HEK293T (cell line): ENCODE measurements around the gene MAN1A2.

Experiments used
- CTCF ChIA-PET: fragments of 350-600 bp; formaldehyde crosslinking; extraction: SDS; loops from one replicate; lab custom pipeline; 2021; ENCODE audit warnings: antibody characterized with exemption, inconsistent platforms; lab: Yijun Ruan, JAX
- POLR2A ChIA-PET: fragments of 350-600 bp; formaldehyde crosslinking; extraction: SDS; loops from one replicate; lab custom pipeline; 2020; ENCODE audit warnings: antibody characterized with exemption, inconsistent platforms; lab: Yijun Ruan, JAX
- DNase-seq: peaks from one replicate; pipeline ENCODE4 v3.0.0; 2012; ENCODE audit warnings: mixed read lengths; ENCODE audit errors: extremely low spot score
- ARNT ChIP-seq: fragments of 450-650 bp; IDR thresholded peaks from 2 replicates; pipeline ENCODE4 v1.6.1; 2017; ENCODE audit warnings: mild to moderate bottlenecking
- BHLHE40 ChIP-seq: fragments of 450-650 bp; IDR thresholded peaks from 2 replicates; pipeline ENCODE4 v1.6.1; 2016; ENCODE audit warnings: mild to moderate bottlenecking, moderate library complexity, borderline replicate concordance
- CTBP1 ChIP-seq: fragments of 450-650 bp; IDR thresholded peaks from 2 replicates; pipeline ENCODE4 v1.6.1; 2016; ENCODE audit warnings: borderline replicate concordance
- ELF4 ChIP-seq: fragments of 450-650 bp; IDR thresholded peaks from 2 replicates; pipeline ENCODE4 v1.6.1; 2017; ENCODE audit warnings: antibody characterized with exemption
- FOXA1 ChIP-seq: fragments of 450-650 bp; IDR thresholded peaks from 2 replicates; pipeline ENCODE4 v1.6.1; 2016; ENCODE audit warnings: mild to moderate bottlenecking
- FOXK2 ChIP-seq: fragments of 450-650 bp; IDR thresholded peaks from 2 replicates; pipeline ENCODE4 v1.6.1; 2016; ENCODE audit warnings: mild to moderate bottlenecking
- FOXM1 ChIP-seq: fragments of 450-650 bp; IDR thresholded peaks from 2 replicates; pipeline ENCODE4 v1.6.1; 2017; ENCODE audit warnings: mild to moderate bottlenecking, borderline replicate concordance
- HDGF ChIP-seq: fragments of 450-650 bp; IDR thresholded peaks from 2 replicates; pipeline ENCODE4 v1.6.1; 2017; ENCODE audit warnings: antibody characterized with exemption, borderline replicate concordance
- L3MBTL2 ChIP-seq: fragments of 450-650 bp; conservative IDR thresholded peaks from 2 replicates; pipeline ENCODE4 v1.6.1; 2016; ENCODE audit warnings: mild to moderate bottlenecking
- LEF1 ChIP-seq: fragments of 450-650 bp; IDR thresholded peaks from 2 replicates; pipeline ENCODE4 v1.6.1; 2017; ENCODE audit warnings: mild to moderate bottlenecking, borderline replicate concordance
- NFRKB ChIP-seq: fragments of 450-650 bp; IDR thresholded peaks from 2 replicates; pipeline ENCODE4 v1.6.1; 2016; ENCODE audit warnings: mild to moderate bottlenecking, moderate library complexity
- SP1 ChIP-seq: fragments of 450-650 bp; IDR thresholded peaks from 2 replicates; pipeline ENCODE4 v1.6.1; 2017
- SUZ12 ChIP-seq: fragments of 450-650 bp; IDR thresholded peaks from 2 replicates; pipeline ENCODE4 v1.6.1; 2016; ENCODE audit warnings: mild to moderate bottlenecking
- TARDBP ChIP-seq: fragments of 450-650 bp; IDR thresholded peaks from 2 replicates; pipeline ENCODE4 v1.6.1; 2016
- ZNF384 ChIP-seq: fragments of 450-650 bp; IDR thresholded peaks from 2 replicates; pipeline ENCODE4 v1.6.1; 2016
- TF ChIP-seq, protein P1 (sequence below): fragments of 450-650 bp; IDR thresholded peaks from 2 replicates; pipeline ENCODE4 v1.6.1; 2016

The MAN1A2 gene

DNA sequence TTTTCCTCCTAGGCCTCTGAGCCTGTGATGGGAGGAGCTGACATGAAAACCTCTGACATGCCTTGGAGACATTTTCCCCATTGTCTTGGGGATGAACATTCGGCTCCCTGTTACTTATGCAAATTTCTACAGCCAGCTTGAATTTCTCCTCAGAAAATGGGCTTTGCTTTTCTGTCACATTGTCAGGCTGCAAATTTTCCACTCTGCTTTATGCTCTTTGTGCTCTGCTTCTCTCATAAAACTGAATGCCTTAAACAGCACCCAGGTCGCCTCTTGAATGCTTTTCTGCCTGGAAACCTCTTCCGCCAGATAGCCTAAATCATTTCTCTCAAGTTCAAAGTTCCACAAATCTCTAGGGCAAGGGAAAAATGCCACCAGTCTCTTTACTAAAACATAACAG is 191.9 kb downstream of the MAN1A2 start:
- no peak for DNase-seq
- TF ChIP-seq ELF4, result no peak
- no peak for TF ChIP-seq SUZ12
- TF ChIP-seq NFRKB, result no peak
- no peak for TF ChIP-seq BHLHE40
- TF ChIP-seq, protein P1, sequence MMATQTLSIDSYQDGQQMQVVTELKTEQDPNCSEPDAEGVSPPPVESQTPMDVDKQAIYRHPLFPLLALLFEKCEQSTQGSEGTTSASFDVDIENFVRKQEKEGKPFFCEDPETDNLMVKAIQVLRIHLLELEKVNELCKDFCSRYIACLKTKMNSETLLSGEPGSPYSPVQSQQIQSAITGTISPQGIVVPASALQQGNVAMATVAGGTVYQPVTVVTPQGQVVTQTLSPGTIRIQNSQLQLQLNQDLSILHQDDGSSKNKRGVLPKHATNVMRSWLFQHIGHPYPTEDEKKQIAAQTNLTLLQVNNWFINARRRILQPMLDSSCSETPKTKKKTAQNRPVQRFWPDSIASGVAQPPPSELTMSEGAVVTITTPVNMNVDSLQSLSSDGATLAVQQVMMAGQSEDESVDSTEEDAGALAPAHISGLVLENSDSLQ, result no peak
- no peak for TF ChIP-seq HDGF
- TF ChIP-seq ZNF384, result no peak
- no peak for TF ChIP-seq L3MBTL2
- TF ChIP-seq ARNT, result no peak
- no peak for TF ChIP-seq CTBP1
- TF ChIP-seq TARDBP, result no peak
- no peak for TF ChIP-seq FOXK2
- no peak for TF ChIP-seq LEF1
- ChIA-PET POLR2A (no interaction called here), CTCF (no interaction called here)

DNA sequence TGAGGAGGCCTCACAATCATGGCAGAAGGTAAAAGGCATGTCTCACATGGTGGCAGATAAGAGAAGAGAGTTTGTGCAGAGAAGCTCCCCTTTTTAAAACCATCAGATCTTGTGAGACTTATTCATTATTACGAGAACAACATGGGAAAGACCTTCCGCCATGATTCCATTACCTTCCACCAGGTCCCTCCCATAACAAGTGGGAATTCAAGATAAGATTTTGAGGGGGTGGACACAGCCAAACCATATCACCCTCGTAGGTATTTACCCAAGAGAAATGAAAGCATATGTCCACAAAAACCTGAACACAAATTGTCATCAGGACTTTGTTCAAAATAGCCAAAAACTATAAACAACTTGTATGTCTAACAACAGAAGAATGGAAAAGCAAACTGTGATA is 192.7 kb downstream of the MAN1A2 start:
- CTCF ChIA-PET, result no interaction called here
- POLR2A ChIA-PET, result no interaction called here
- TF ChIP-seq, protein P1, result no peak
- TF ChIP-seq FOXA1 (no peak), BHLHE40 (no peak), SP1 (no peak), SUZ12 (no peak), HDGF (no peak), FOXM1 (no peak), TARDBP (no peak)
- no peak for DNase-seq

DNA sequence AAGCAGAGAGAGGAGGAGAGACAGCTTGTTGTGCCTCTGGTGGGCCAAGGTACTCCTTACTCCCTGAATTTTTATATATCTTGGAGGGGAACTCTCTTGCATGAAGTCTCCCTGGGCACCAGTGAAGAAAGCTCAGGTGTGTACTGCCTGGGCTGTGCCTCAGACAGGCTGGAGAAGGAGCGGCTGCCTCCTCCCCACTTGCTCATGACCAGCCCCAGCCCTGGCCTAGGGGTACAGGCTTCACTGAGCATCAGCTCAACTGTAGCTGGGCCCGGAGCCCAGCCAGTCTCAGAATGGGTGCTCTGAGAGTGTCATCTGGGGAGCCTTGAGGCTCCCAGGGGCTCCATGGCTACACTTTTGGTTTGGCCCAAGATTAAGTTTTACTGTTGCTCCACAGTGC is 193.8 kb downstream of the MAN1A2 start:
- ChIA-PET POLR2A (no interaction called here), CTCF (no interaction called here)
- TF ChIP-seq TARDBP (no peak), SP1 (no peak), LEF1 (no peak), ZNF384 (no peak), HDGF (no peak), FOXK2 (no peak), CTBP1 (no peak), FOXM1 (no peak), BHLHE40 (no peak), L3MBTL2 (no peak), ARNT (no peak), FOXA1 (no peak), SUZ12 (no peak), NFRKB (no peak), ELF4 (no peak)
- TF ChIP-seq, protein P1, result no peak
- no peak for DNase-seq

DNA sequence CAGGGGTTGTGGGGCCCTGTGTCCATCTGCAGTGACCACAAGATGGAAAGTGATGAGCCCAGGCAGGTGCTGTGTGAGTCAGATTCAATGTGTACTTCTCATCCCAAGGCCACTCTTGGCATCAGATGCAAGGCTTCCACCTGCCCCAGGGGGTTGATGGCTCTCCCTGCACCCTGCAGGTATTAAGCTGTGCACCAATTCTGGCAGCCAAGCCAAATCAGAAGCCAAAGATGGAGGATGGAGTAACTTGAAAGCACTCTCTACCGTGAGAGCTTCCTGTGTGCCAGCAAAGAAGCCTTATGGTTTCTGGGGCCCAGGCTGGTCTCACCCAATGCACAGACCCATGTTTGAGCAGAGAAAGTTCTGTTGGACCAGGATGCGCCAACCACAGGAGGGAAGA is 194.3 kb downstream of the MAN1A2 start:
- ChIA-PET POLR2A (interaction anchor here (1.4 kb wide), 1 partner anchor 45 kb away, joined by 3 read pairs; no protein-coding TSS in a partner anchor), CTCF (interaction anchor here (0.6 kb wide), 1 partner anchor 116 kb away, joined by 3 read pairs; no protein-coding TSS in a partner anchor)
- TF ChIP-seq, protein P1, result no peak
- TF ChIP-seq FOXA1 (no peak), SUZ12 (no peak), TARDBP (no peak), ARNT (no peak), FOXM1 (no peak), NFRKB (no peak), SP1 (no peak), CTBP1 (no peak), BHLHE40 (no peak), LEF1 (no peak), FOXK2 (no peak)

DNA sequence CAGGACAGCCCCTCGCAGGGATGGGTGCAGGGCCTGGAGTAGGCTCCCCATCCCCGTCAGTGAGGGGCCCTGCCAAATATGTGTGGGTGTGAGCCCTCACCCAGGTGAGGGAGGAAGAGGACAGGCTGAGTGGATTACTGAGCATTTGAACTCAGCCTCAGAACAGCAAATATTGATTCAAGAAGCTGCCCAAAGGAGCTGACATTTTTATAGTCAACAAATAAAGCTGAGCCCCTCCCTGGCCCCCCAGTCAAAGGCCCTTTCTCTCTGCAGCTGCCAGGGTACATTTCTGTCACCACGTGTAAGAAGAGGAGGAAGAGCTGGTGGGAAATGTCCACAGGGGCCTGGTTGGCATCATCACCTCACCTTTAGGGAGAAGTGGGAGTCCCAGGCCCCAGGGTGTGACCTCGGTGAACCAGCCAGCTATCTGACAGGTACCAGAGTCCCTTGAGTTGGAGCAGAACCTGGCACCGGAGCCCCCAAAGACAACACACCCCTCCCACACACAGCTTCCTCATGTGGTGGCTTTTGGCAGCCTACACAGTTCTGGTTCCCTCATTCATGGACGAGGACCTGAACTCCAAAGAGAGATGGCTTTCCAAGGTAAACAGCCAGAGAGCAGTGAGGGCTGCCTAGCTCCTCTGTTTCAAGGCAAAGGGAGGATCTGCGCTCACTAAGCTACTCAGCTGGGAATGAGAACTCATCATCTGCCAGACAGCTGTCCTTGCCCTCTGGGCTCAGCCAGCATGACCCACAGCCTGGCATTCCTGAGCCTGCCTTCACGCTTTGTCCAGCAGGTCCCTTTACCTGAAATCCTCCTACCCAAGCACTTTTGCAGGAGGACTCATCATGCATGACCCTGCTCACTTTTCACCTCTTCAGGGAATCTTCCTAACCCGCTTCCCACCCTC is 195.6 kb downstream of the MAN1A2 start:
- TF ChIP-seq L3MBTL2 (no peak), HDGF (no peak), CTBP1 (no peak), TARDBP (no peak), BHLHE40 (no peak), ARNT (no peak)
- TF ChIP-seq, protein P1, result no peak
- ChIA-PET CTCF (no interaction called here), POLR2A (interaction anchor here (1.4 kb wide), 1 partner anchor 43 kb away, joined by 3 read pairs; no protein-coding TSS in a partner anchor)
- DNase-seq, result no peak

More for the DNA sequence above, 194.3 kb downstream of the MAN1A2 start:
- no peak for DNase-seq
